NB4 (cell line): Measurements from ENCODE around the gene PPM1N.

Experiments
- CTCF ChIP-seq: IDR thresholded peaks from one replicate; pipeline ENCODE4 v1.5.1; 2012; ENCODE audit warnings: low read depth, low read length
- MAX ChIP-seq: IDR thresholded peaks from 2 replicates; pipeline ENCODE4 v1.6.1; 2011; ENCODE audit warnings: low read depth, low read length
- POLR2A ChIP-seq: IDR thresholded peaks from 2 replicates; pipeline ENCODE4 v1.6.1; 2011; ENCODE audit warnings: mild to moderate bottlenecking; ENCODE audit not compliant: insufficient read length; ENCODE audit errors: extremely low read depth

- no peak for TF ChIP-seq CTCF
- TF ChIP-seq POLR2A: no peak
- no peak for TF ChIP-seq MAX
Observed at GRCh38 chr19:45528149-45528743, 30.0 kb downstream of the PPM1N start.
